ENCODE results near the gene UBA5.
"Not testable (repeated sequence)": the region's sequence is repeated elsewhere in the genome, so short reads cannot be mapped to it uniquely, and the experiment has no call there.

UBA5 gene

DNA sequence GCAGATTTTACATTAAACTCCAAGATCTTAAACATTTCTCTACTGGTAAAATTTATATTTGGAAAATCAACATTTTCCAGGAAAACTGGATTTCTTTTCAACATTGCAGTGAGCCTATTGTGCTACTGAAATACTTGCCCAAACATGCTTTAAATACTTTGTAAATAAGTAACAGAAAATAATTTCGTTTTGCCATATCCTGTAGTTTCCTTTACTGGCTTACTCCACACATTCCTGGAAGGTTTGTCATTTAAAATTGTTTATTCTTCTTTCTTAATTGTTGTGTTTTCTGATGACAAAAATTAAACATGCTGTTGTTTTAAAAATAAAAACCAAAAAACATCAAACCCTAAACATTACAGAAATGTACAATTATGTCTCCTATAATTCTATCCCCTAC lies 22.5 kb upstream of the UBA5 start:
- no peak for DNase-seq (ENCODE audit: low read depth)
- H3K4me3 ChIP-seq (ENCODE audit: low read length) = no peak overlapping the region
- TF ChIP-seq, protein P1, sequence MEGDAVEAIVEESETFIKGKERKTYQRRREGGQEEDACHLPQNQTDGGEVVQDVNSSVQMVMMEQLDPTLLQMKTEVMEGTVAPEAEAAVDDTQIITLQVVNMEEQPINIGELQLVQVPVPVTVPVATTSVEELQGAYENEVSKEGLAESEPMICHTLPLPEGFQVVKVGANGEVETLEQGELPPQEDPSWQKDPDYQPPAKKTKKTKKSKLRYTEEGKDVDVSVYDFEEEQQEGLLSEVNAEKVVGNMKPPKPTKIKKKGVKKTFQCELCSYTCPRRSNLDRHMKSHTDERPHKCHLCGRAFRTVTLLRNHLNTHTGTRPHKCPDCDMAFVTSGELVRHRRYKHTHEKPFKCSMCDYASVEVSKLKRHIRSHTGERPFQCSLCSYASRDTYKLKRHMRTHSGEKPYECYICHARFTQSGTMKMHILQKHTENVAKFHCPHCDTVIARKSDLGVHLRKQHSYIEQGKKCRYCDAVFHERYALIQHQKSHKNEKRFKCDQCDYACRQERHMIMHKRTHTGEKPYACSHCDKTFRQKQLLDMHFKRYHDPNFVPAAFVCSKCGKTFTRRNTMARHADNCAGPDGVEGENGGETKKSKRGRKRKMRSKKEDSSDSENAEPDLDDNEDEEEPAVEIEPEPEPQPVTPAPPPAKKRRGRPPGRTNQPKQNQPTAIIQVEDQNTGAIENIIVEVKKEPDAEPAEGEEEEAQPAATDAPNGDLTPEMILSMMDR (conservative IDR thresholded peaks at IDR 0.05; ENCODE audit: low read depth, low read length) = no peak

DNA sequence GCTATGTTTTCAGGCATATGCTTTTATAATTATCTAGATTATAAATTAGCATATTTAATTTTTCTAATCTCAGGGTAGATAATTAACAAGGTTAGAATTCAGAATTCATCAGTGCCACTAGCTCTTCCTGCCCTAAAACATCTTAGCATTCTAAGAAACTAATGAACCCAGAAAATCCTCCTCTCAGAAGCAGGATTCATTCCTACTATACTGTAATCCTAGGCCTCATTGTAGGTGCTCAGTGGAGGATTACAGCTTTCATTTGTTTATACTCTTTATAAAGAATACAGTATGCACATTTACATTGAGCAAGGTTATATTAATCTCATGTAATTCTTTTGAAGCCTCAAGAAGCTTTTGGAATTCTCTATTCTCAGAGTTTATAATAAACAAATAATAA lies 21.4 kb upstream of the UBA5 start:
- TF ChIP-seq, protein P1 (conservative IDR thresholded peaks at IDR 0.05; ENCODE audit: low read depth, low read length) = no peak
- no peak for DNase-seq (ENCODE audit: low read depth)
- no peak overlapping the region for H3K4me3 ChIP-seq (ENCODE audit: low read length)

DNA sequence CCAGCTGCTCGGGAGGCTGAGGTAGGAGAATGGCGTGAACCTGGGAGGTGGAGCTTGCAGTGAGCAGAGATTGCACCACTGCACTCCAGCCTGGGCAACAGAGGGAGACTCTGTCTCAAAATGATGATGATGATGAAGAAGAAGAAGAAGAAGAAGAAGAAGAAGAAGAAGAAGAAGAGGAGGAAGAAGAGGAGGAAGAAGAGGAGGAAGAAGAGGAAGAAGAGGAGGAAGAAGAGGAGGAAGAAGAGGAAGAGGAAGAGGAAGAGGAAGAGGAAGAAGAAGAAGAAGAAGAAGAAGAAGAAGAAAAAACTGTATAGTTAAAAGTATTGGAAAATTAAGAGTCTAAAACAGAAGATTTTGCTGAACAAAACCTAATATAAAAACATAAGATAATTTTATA lies 18.7 kb upstream of the UBA5 start:
- DNase-seq (ENCODE audit: low read depth); H3K4me3 ChIP-seq (ENCODE audit: low read length): not testable (repeated sequence)

DNA sequence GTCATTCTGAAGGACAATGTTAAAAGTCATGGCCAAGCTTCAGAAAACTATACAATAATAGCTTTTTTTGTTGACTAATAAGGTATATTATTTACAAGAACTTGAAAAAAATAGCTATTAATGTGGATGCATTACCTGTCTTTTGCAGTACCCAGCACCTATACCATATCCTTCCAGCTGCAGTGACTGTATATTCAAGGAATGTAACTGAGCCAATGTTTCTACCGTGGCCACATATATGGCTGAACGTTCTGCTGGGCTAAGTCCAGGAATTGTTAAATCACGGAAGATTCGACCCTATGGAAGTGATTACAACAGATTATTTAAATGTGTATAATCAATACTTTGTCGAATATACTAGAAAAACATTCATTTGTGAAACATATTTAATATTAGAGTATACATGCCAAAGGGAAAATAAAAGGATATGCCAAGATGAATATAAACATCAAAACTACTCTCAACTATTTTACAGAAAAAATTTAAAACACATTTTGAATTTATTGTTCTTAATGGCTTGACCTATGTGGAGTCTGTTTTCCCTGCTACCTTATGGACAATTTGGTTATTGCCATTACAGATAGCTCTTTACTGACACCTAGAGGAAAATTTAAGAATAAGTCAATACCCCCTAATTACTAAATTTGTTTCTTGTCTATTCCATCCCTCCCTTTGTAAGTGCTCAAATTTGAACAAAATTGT lies 18.1 kb upstream of the UBA5 start:
- DNase-seq (ENCODE audit: low read depth) = no peak
- TF ChIP-seq, protein P1 (conservative IDR thresholded peaks at IDR 0.05; ENCODE audit: low read depth, low read length) = peak; percentile 59

DNA sequence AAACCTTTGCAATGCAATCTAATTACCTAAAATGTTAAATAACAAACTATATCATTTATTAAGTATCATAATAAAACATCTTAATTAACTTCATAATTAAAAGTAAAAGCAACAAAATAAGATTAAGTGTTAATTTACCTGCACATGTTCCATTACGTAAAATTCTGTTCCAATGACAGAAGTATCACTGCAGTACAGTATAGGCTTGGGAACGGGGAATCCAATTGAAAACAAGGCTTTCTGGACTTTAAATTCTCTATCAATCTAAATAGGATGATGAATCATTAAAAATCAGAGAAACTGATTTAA lies 17.6 kb upstream of the UBA5 start:
- TF ChIP-seq, protein P1 (conservative IDR thresholded peaks at IDR 0.05; ENCODE audit: low read depth, low read length) = no peak
- no peak for DNase-seq (ENCODE audit: low read depth)
- no peak overlapping the region for H3K4me3 ChIP-seq (ENCODE audit: low read length)

More for the DNA sequence above, 18.1 kb upstream of the UBA5 start:
- H3K4me3 ChIP-seq (ENCODE audit: low read length) = no peak overlapping the region

DNA sequence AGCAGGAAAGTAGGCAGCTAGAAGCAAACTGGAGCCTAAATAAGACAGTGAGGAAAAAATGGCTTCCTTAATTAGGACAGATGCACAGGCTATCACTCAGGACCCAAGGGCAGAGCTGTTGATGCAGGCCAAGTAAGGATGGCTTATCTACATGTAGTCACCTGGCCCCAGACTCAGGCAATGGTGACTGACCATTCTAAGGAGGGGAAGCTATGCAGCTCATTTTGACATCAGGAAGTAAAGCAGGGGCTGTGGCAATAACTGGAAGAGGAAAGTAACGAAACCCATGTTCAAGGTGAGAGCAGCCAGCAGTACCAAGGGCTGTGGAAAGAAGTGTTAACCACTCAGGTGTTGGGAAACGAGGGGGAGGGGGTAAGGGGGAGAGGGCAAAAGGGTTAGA lies 16.8 kb upstream of the UBA5 start:
- no peak for DNase-seq (ENCODE audit: low read depth)
- TF ChIP-seq, protein P1 (conservative IDR thresholded peaks at IDR 0.05; ENCODE audit: low read depth, low read length) = no peak
- no peak overlapping the region for H3K4me3 ChIP-seq (ENCODE audit: low read length)

DNA sequence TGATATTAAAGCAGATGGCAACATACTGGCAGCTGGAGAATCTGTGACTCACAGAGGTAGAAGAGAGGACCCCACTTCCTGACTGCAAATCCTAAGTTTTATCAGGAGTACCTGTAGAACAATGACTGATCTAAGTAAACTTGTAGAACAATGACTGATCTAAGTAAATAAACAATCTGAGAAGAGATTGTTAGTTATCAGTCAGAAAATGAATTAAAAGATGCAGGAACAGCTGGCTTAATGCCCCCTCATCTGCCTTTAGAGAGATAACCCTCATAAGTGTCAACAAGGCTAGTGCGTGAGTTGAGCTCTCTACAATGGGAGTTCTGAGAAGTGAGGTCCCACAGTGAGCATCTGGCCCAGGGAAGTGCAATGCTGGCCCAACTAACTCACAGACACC lies 15.1 kb upstream of the UBA5 start:
- H3K4me3 ChIP-seq (ENCODE audit: low read length) = no peak overlapping the region
- TF ChIP-seq, protein P1 (conservative IDR thresholded peaks at IDR 0.05; ENCODE audit: low read depth, low read length) = no peak
- no peak for DNase-seq (ENCODE audit: low read depth)

DNA sequence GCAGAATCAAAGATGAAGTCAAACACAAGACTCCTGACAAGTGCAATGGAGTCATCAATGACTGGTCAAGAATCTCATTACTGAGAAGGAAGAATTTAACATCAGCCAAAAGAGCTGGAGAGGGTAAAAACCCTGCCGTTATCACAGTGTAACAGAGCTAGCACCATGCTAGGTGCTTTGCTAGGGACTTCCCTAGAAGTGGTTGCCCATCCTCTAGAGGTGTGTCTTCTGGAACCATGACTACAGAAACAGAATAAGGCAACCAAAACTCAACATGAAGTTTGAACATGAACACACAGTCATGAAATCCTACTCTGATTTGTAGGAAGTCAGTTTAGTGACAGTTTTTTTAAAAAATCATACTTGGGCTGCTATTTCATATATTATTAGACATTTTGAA lies 10.0 kb upstream of the UBA5 start:
- H3K4me3 ChIP-seq (ENCODE audit: low read length) = no peak overlapping the region
- no peak for DNase-seq (ENCODE audit: low read depth)
- TF ChIP-seq, protein P1 (conservative IDR thresholded peaks at IDR 0.05; ENCODE audit: low read depth, low read length) = no peak

Measured in retinal pigment epithelial cell (primary cell).